AML-193 (cell line): ENCODE measurements around the gene FBLN1.
"Not testable (repeated sequence)": the region's sequence is repeated elsewhere in the genome, so short reads cannot be mapped to it uniquely, and the experiment has no call there.

Experiments used
- DNase-seq, 2 experiments: peaks; one replicate each; lab custom pipeline; 2025; lab: John Stamatoyannopoulos, UW

Gene FBLN1

DNA sequence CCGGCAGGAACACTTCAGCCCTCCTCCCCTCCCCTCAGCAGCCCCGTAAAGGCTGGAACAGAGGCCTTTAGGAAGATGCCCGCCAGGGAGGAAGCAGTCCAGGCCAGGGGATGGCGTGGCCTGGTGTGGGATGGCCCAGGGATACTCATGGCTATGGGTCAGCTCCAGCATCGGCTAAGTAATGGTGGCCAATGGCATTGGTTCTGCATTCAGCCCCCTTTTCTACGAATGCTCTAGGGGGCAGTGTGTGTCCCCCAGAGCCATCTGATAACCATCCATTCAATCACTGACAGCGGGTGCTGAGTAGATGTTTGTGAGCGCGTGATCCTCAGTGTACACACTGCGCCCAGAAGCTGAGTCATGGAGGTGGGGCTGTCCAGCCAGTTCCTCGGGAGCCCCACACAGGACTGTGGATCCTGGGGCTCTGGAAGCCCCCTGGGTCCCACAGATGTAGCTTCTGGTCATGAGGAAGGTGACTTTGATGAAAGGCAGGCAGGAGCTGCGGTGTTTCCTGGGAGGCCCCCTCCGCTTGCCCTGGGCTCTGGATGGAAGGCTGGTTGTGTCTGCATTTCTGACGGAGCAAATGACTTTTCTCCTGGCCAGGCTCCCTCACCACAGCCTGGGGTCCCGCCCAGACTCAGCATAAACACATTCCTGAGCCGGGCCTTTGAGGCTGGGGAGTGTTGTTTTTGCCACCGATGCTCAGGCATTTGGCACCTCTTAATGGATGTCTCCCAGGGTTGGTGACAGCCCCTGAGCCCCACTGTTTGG, 46.5 kb downstream of the FBLN1 start:
- DNase-seq = no peak

DNA sequence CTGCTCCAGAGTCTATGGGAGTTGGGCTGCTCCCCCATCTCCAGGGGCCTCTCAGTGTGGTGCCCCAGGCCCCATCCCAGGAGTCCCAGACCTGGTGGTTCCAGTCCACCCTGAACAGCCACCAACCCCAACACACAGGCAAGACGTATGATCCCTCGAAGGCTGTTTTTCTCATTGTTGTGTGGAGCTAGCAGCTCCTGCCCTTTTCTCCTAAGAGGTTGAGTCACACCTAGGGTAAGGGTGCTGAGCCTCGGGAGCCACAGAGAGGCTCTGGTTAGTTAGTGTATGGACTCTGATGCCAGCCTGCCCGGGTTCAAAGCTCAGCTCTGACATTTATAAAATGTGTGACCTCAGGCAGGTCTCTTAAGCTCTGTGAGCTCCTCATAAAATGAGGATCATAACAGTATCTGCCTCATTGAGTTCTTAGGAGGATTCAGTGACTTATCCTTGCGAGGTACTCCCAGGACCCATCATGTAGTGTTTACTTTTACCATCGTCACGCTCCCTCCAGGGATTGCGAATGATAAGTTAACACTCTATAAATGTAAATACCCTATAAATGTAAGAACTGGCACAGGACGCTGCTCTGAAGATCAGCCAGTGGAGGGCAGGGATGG, 47.2 kb downstream of the FBLN1 start:
- no peak for DNase-seq

DNA sequence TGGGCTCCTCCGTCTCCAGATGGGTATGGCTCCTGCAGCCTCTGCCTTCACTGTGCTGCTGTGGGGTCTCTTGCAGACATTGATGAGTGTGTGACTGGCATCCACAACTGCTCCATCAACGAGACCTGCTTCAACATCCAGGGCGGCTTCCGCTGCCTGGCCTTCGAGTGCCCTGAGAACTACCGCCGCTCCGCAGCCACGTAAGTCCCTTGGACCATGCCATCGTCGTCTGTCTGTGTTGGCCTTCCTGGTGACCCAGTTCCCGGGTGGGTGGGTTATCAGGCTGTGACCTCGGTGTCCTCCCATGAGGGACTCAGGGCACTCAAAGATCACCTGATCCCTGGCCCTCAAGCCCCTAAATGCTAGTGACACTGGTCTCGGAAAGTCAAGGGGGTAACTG, 47.7 kb downstream of the FBLN1 start:
- no peak for DNase-seq

DNA sequence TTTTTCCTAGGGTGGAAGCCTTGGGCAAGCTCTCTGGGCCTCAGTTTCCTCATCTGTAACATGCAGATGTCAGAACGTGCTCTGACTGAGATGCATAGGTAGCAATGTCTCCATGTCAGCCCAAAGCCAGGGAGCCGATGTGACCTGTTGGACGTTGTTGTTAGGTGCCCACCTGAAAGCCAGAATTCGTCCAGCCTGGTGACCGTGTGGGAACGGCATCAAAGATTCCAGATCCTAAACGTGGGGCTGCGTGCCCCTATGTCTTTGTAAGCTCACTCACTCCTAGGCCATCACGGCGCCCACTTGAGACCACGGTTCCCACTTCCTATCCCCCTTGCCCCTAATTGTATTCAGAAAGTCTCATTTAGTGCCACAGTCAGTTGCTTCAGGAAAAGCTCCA, 48.2 kb downstream of the FBLN1 start:
- no peak for DNase-seq

DNA sequence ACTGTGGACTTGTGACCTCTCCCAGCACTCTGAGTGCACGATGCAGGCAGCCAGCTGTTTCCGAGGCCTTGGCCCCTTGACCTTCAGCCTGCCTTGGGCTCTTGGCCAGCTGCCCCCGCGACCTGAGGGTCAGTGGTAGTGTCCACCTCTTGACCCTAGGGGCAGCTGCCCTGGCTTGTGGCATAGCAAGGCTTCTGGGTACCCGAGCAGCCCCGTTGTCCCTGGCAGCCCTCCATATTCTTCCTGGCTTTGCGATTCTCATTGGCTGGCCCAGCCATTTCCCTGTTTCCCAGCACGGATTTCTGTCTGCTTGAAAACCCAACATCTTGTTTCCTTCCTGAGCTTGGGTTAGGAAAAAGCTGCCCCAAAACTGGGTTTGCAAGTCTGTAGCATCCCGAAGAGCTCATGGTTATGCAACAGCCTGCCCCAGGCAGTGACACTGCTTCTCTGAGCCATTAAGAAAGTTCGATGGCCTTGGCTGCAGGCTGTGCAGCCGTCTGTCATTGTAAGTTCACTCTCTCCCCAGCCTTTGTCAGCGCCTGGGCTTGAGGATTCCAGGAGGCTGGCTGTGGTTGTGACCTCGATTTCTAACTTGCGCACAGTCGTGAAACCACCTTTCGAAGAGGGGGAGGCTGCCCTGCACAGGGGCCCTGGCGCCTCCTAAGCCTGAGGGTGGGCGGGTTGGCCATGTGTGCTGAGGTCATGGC, 48.8 kb downstream of the FBLN1 start:
- no peak for DNase-seq

DNA sequence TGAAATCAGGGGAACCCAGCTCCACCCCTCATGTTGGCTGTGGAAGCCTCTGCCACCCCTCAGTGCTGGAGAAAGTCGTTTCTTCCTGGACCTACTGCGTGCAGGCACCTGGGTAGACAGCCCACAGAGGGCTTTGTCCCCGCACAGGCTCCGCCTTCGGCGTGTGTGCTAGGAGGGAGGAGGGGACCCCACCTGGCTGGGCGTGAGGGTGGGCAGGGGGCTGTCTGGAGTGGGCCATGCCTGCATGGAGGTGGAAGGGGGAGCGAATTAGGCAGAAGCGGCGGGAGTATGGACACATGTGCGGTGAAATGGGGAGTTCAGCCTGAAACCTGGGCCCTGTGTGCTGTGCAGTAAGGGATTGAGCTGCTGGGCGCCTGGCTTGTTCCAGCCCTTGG, 49.3 kb downstream of the FBLN1 start:
- DNase-seq = no peak

DNA sequence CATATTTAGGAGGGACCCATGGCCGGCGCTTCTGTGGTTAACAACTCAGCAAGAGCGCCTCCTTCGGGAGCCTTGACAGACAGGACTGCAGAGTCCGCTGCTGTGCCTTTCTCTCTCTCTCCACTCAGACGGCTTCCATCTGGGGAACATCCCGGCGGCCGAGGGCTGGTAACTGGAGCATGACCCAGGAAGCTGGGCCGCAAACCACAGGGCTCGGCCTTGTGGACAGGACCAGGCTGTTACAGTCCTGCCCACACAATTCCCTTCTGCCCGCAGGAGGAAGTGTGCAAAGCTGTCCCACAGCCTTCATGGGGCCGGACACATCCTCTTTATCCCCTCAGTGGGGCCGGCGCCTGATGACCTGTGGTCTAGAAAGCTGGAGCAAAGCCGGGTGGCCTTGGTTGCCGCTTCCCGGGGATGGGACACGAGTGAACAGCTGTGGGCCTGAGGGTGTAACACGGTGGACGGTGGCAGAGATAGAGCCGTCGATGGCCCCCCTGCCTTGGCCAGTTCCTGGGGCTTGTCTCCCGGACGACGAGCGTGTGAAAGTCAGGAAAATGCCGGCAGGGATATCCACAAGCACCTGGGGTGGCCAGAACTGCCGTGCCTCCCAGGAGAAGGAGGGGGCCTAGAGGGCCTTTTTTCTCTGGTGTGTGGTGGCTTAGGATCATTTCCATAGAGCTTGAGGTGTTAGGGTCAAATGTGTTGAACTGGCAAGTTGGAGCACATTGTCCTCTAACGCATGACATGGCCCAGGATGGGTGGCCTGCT, 50.1 kb downstream of the FBLN1 start:
- DNase-seq = no peak

DNA sequence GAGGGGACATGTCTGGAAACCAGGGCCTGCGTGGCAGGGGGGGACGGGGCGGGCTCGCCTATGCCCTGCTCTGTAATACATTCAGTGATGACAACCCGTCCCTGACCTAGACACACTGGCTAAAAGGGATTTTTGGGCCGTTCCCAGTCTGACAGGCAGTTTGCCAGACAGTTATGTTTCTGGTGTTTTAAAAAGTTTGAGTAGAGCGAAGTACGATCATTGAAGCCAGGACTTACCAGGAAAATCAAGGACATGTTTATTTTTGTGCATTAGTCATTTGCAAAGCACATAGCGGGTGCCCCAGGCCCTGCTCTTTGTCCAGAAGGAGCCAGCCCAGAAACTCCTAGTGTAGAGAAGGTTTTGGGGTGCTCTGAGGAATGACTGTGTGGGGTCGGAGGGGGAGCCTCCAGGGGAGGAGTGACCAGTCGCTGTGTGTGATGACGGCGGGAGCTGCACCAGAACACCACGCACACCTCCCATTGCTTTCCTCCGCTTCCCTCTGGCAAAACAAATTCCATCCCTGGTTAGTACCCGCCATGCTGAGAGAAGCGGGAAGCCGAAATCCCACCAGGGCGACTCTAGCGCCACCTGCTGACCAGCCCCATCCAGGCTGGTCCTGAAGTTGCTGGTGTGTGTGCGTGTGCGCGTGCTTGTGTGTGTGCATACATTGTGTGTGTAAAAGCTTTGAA, 50.8 kb downstream of the FBLN1 start:
- DNase-seq = peak; percentile 9 to 20

DNA sequence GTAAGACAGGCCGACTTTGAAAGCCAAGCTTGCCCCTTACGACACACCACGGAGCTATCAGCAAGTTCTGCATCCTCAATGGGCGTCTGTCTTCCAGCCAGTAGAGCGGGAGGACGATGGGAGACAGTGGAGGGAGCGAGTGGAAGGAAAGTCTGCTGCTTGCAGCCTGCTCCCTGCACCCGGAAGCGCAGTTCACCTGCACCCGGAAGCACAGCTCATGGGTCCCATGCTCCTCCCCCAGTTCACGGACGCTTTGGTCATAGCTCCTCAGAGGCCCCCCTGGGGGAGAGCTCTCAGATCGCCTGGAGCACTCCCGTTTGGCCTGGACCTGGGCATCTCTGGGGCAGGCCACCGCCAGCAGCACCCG, 51.3 kb downstream of the FBLN1 start:
- DNase-seq = no peak

DNA sequence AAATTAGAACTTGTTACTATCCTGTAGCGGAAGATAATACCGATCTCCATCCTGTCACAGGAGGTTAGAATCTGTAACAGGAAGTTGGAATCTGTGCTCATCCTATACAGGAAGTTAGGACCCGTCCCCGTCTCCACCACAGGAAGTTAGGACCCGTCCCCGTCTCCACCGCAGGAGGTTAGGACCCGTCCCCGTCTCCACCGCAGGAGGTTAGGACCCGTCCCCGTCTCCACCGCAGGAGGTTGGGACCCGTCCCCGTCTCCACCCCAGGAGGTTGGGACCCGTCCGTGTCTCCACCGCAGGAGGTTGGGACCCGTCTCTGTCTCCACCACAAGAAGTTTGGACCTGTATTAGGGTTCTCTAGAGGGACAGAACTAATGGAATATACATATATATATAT, 52.2 kb downstream of the FBLN1 start:
- DNase-seq = no peak

DNA sequence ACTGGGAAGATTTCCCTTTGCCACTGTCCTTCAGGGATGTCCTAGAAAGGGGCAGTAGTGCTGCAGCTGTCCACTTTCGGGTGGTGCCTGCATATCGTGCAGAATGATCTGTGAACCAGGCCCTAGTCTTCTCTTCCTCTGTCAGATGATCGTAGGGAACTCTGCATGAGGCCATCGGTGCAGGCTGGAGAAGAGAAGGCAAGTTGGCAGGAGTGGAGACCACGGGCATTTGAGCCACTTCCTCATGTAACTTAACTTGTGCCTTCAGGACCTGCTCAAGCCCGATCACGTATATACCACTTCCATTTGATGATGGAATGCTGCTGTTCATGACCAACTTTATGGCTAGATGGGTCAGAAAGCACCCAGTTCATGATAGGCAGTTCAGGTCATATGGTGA, 55.2 kb downstream of the FBLN1 start:
- not testable (repeated sequence) for DNase-seq

DNA sequence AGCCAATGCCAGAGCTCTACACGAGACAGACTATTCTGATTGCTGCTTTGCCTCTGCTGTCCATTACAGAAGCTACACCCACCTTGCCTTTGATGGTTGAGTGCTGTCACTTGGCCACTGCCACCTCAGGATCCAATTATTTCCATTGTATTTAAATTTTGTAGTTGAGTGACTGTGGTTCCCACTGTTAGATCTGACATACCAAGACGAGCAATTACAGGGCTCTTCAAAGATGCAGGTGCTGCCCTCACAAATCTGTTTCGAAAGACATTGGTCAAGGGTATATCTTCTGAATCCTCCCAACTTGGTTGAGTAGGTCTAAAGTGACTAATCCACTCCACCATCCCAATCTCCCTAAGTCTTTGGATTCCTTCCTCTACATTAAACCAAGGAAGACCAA, 57.4 kb downstream of the FBLN1 start:
- not testable (repeated sequence) for DNase-seq

DNA sequence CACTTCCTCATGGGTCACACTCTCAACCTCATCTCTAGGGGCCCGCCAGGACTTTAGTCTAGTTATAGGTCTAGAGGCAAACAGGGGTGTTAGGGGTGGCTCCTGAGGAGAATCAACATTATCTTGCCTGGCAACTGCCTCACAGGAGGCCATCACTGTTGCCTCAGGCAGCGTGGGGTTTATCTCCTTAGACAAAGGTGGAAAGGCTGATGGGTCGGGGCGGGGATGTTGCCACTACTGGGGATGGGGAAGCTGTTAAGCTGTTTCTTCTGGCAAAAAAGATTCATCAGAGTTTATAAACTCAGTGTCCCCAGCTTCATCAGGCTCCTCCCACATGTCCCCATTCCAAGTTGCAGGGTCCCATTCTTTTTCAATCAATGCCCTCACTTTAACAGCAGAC, 58.1 kb downstream of the FBLN1 start:
- DNase-seq = not testable (repeated sequence)

DNA sequence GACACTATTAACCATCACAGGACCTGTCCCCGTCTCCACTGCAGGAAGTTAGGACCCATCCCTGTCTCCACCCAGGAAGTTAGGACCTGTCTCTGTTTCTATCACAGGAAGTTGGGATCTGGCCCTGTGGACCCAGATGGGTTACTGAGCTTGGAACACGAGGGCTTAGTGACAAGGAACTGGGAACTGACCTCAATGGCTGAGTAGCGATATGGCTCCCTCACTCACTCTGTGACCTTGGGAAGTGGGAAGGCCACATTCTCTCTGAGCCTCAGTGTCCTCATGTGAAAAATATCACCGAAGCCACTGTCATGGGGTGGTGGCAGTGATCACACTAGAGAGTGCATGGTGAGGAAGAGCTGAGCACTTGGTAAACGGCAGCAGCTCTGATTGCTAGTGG, 59.4 kb downstream of the FBLN1 start:
- DNase-seq = no peak

DNA sequence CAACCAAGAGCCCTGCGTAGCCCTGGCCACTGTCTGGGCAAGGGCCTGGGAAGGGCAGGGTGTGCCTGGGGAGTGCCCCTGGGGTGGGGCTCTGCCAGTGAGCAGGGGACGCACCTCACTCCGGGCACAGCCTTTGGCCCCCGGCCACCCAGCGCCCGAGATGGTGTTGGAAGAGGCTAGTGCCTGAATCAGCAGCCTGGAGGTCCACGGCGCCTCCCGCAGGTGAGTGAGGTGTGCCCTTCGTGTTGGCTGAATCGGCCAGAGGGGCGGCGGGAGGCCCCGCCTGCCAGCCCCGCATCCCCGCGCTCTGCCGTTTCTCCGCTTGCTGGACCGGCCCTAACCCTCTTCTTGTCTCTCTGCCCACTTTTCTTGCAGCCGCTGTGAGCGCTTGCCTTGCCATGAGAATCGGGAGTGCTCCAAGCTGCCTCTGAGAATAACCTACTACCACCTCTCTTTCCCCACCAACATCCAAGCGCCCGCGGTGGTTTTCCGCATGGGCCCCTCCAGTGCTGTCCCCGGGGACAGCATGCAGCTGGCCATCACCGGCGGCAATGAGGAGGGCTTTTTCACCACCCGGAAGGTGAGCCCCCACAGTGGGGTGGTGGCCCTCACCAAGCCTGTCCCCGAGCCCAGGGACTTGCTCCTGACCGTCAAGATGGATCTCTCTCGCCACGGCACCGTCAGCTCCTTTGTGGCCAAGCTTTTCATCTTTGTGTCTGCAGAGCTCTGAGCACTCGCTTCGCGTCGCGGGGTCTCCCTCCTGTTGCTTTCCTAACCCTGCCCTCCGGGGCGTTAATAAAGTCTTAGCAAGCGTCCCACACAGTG, 60.1 kb downstream of the FBLN1 start:
- no peak for DNase-seq

DNA sequence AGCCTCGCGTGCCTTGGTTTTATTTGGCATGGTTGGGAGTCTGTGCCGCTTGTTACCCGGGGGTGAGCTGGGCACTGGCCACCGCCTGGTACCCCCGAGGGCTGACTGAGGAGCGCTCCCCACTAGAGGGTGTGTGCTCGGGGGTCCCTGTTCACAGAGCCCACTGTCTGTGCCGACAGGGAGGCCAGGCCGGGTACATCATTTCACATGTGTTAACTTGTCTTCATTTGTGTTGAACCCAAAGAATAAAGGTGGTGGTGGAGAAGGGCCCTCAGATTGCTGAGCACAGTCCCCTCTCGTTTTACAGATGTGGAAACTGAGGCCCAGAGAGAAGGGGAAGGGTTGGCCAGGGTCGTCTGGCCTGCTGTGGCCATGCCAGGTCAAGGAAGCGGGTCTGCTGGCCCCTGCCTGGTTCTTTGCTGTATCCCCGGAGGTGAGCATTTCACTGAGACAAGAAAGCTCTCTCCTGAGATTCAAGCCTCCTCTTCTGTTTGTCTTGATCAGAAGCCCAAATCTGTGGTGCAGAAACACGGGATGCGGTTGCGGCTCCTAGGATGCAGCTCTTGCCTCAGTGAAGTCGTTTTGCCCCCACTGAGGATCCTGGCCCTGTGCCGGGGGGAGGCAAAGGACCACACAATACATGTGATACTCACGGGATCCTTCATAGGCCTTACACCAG, 60.8 kb downstream of the FBLN1 start:
- no peak for DNase-seq

DNA sequence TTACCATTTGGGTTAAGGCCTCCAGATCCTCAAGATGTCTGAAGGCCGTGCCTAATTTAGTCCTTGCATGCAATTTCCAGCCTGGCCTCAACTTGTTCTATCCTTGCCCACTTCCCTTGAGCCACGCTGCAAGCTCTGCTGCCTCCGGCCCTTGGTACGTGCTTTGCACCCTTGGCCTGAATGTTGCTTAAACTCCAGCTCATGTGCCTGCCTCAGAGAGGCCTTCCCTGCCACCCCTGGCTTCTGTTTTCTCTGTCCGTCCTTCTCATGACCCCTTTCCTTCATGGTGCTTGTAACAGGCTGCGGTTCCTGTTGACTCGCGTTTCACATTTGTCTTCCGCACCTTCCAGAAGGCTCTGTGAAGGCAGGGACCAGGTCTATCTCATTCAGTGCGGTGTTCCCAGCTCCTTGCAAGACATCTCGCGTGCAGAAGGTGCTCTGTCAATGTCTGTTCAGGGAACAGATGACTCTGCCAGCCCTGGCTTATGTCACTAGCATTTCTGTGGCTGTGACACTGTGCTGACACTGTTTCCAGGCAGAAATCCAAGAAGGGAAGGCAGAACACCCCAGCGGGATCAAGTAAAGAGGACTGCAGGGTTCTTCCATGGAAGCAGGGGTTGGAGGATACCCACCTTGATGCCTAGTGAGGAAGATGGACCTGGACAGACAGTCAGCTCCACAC, 61.8 kb downstream of the FBLN1 start:
- no peak for DNase-seq

DNA sequence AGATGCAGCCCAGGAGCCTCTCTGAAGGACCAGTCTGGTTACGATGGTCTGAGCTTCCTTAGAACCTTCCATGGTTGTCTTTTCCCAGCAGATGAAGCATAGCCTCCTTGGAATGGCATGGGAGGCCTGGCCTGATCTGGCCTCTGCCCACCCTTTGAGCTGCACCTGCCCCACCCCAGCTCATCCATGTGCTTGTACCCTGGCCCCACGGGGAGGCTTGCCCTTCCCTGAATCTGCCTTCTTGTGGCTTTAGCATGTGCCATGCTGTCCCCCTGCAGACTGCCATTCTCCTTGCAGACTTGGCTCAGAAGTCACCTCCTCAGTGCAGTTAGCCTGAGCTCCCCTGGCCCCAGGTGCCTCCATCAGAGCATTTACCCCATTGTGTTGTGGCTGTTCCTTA, 62.5 kb downstream of the FBLN1 start:
- DNase-seq = no peak

DNA sequence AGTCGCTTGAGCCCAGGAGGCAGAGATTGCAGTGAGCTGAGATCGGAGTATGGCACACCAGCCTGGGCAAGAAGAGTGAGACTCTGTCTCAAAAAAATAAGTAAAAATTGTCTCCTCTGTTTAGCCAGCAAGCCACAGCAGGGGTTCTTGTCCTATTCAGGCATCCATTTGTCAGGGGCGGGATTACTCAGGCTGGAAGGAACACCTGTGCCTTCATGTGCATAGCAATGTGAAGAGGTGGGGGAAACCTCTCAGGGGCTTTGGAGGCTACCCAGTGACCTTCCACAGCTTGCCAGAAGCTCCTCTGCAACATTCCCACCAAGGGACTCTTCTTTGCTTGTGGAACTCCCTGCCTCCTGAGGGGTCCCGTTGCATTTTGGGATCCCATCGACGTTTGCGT, 63.3 kb downstream of the FBLN1 start:
- no peak for DNase-seq

DNA sequence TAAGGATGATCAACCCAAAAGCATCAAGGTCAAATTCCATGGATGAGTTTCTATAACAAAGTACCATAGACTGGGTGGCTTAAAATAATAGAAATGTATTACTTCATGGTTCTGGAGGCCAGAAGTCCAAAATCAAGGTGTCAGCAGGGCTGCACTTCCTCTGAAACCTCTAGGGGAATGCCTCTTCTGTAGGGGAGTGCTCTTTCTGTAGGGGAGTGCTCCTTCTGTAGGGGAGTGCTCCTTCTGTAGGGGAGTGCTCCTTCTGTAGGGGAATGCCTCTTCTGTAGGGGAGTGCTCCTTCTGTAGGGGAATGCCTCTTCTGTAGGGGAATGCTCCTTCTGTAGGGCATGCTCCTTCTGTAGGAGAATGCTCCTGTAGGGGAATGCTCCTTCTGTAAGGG, 65.5 kb downstream of the FBLN1 start:
- no peak for DNase-seq
